ENCODE measurements around the gene MYO16. TPM values are rescaled to one million over a fixed set of nuclear protein-coding genes. Genes with fewer than 3 reads are reported as not detected.

MYO16 gene
- polyA plus RNA-seq, 1 experiment = not detected

- CTCF ChIA-PET = interaction anchor here (0.7 kb wide), 1 partner anchor 43 kb away, joined by 3 read pairs; no protein-coding TSS in a partner anchor
Observed at GRCh38 chr13:108957369-108958012, 328.1 kb downstream of the MYO16 start.

DNA sequence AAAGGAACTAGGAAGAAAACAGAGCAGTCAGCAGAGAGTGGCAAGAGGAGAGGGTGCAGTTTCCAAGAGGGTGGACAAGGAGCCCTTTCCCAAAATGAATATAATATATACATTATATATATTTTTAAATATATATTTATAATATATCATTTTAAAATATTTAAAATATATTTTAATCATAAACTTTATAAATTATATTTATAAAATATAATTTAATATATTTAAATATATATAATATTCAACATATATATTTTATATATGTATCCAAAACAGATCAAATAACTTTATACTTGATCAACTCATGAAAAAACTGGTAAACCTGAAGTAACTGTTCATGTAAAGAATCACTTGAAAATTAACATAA is 328.6 kb downstream of the MYO16 start:
- POLR2A ChIA-PET = no interaction called here
- CTCF ChIA-PET = interaction anchor here (0.7 kb wide), 1 partner anchor 43 kb away, joined by 3 read pairs; no protein-coding TSS in a partner anchor
- no peak overlapping the region for H3K4me3 ChIP-seq (ENCODE audit: low read depth, low read length)
- TF ChIP-seq, protein P1, sequence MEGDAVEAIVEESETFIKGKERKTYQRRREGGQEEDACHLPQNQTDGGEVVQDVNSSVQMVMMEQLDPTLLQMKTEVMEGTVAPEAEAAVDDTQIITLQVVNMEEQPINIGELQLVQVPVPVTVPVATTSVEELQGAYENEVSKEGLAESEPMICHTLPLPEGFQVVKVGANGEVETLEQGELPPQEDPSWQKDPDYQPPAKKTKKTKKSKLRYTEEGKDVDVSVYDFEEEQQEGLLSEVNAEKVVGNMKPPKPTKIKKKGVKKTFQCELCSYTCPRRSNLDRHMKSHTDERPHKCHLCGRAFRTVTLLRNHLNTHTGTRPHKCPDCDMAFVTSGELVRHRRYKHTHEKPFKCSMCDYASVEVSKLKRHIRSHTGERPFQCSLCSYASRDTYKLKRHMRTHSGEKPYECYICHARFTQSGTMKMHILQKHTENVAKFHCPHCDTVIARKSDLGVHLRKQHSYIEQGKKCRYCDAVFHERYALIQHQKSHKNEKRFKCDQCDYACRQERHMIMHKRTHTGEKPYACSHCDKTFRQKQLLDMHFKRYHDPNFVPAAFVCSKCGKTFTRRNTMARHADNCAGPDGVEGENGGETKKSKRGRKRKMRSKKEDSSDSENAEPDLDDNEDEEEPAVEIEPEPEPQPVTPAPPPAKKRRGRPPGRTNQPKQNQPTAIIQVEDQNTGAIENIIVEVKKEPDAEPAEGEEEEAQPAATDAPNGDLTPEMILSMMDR (IDR thresholded peaks at IDR 0.05; ENCODE audit: insufficient read depth, low read depth, low read length) = no peak
- no peaks in the 10 kb centered on the region for H3K36me3 ChIP-seq (ENCODE audit: control insufficient read depth, insufficient read depth, low read length)
- H3K27me3 ChIP-seq (ENCODE audit: control insufficient read depth, insufficient read depth, low read length) = 0 out of 2 replicates have a peak, but pooled peaks cover 2% of the 10 kb centered on the region
- no peak for DNase-seq (ENCODE audit: low read depth)

More at GRCh38 chr13:108957369-108958012, 328.1 kb downstream of the MYO16 start:
- peak; percentile 83 for DNase-seq (ENCODE audit: low read depth)
- H3K36me3 ChIP-seq (ENCODE audit: control insufficient read depth, insufficient read depth, low read length) = no peaks in the 10 kb centered on the region
- no peak overlapping the region for H3K4me3 ChIP-seq (ENCODE audit: low read depth, low read length)
- TF ChIP-seq, protein P1 (IDR thresholded peaks at IDR 0.05; ENCODE audit: insufficient read depth, low read depth, low read length) = 0 out of 2 replicates have a peak, but pooled peaks have one; percentile 4
- POLR2A ChIA-PET = no interaction called here
- H3K27me3 ChIP-seq (ENCODE audit: control insufficient read depth, insufficient read depth, low read length) = 0 out of 2 replicates have a peak, but pooled peaks cover 2% of the 10 kb centered on the region

DNA sequence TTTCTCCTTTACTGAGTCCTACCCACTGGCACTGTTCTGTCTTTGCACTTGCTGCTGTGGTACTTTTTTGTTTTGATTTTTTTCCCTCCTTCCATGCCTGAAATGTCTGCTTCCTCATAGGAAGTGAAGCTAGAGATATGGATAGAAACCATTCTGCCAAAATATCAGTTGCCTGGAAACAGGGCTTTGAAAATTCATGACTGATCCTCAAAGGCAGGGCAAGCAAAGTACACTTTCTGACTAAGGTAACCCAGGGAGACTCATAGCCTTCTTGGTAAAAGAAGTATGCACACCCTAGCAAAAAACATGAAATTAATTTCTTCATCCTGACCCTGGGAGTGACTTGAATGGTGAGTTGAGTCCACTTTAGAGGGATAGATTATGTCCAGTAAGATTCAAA is 329.8 kb downstream of the MYO16 start:
- no peak for DNase-seq (ENCODE audit: low read depth)
- Histone ChIP-seq H3K36me3 (ENCODE audit: control insufficient read depth, insufficient read depth, low read length) (no peaks in the 10 kb centered on the region), H3K4me3 (ENCODE audit: low read depth, low read length) (no peak overlapping the region), H3K27me3 (ENCODE audit: control insufficient read depth, insufficient read depth, low read length) (no peaks in the 10 kb centered on the region)
- ChIA-PET POLR2A (no interaction called here), CTCF (interaction anchor here (0.6 to 1.5 kb wide), 4 partner anchors 42 to 1258 kb away, joined by 3 read pairs; no protein-coding TSS in a partner anchor)
- TF ChIP-seq, protein P1 (IDR thresholded peaks at IDR 0.05; ENCODE audit: insufficient read depth, low read depth, low read length) = no peak

DNA sequence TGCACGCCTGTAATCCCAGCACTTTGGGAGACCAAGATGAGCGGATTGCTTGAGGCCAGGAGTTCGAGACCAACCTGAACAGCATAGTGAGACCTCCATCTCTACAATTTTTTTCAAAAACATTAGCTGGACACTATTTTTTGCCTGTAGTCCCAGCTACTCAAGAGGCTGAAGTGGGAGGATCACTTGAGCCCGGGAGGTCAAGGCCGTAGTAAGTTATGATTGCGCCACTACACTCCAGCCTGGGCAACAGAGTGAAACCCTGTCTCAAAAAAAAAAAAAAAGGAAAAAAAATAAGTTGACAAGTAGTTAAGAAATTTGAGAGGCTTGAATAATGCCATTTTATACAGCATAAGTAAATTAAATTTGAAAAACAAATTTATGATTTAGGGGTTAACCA is 330.6 kb downstream of the MYO16 start:
- Histone ChIP-seq H3K27me3 (ENCODE audit: control insufficient read depth, insufficient read depth, low read length) (no peaks in the 10 kb centered on the region), H3K36me3 (ENCODE audit: control insufficient read depth, insufficient read depth, low read length) (no peaks in the 10 kb centered on the region), H3K4me3 (ENCODE audit: low read depth, low read length) (no peak overlapping the region)
- POLR2A ChIA-PET = no interaction called here
- TF ChIP-seq, protein P1 (IDR thresholded peaks at IDR 0.05; ENCODE audit: insufficient read depth, low read depth, low read length) = no peak
- CTCF ChIA-PET = interaction anchor here (0.7 to 4.4 kb wide), 10 partner anchors 9 to 1258 kb away, joined by 3 to 45 read pairs (median 3); no protein-coding TSS in a partner anchor
- DNase-seq (ENCODE audit: low read depth) = no peak

DNA sequence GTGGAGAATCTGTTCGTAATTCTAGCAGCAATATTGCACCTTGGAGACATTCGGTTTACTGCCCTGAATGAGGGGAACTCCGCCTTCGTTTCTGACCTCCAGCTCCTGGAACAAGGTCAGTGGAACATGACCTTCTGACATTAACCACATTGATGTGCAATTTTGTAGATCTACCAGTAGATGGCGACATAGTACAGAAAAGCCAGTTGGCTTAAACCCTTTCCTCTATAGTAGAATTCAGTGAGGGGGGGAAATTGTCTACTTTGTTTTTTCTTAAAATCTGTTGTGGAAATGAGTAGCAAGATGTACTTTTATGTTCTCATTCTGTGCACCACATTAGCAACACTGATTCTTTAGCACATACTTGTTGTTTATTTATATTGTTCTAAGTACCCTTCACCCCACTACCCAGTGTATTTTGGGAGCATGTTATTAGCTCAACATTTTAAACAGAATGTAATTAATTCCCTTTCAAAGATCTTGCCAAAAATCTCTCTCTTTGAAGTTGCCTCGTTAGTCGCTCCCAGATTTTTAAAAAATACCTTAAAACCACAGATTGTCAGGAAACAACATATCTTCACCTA is 332.2 kb downstream of the MYO16 start:
- ChIA-PET POLR2A (no interaction called here), CTCF (interaction anchor here (0.6 to 4.4 kb wide), 21 partner anchors 11 to 1175 kb away, joined by 3 to 45 read pairs (median 4); no protein-coding TSS in a partner anchor)
- Histone ChIP-seq H3K4me3 (ENCODE audit: low read depth, low read length) (no peak overlapping the region), H3K36me3 (ENCODE audit: control insufficient read depth, insufficient read depth, low read length) (no peaks in the 10 kb centered on the region), H3K27me3 (ENCODE audit: control insufficient read depth, insufficient read depth, low read length) (no peaks in the 10 kb centered on the region)
- TF ChIP-seq, protein P1 (IDR thresholded peaks at IDR 0.05; ENCODE audit: insufficient read depth, low read depth, low read length) = peak; percentile 75
- DNase-seq (ENCODE audit: low read depth) = no peak

All from BJ (cell line).